Activated CD4-positive, alpha-beta T cell treated with anti-CD3 and anti-CD28 coated beads, Interleukin-2, amount 10 ng/mL, durations not matched to agents 7 days and 5 days (primary cell): Measurements from ENCODE around the gene ISYNA1. TPM values are rescaled to one million over a fixed set of nuclear protein-coding genes. Genes with fewer than 3 reads are reported as not detected.

Source experiments
- CTCF ChIA-PET: fragments of 350-600 bp; sonication (Branson Sonifier 250); formaldehyde crosslinking; loops from one replicate; lab custom pipeline; 2021; ENCODE audit warnings: antibody characterized with exemption; lab: Charles Lee
- POLR2A ChIA-PET: fragments of 350-600 bp; sonication (Branson Sonifier 250); formaldehyde crosslinking; loops from one replicate; lab custom pipeline; 2021; ENCODE audit warnings: antibody characterized with exemption; lab: Charles Lee
- DNase-seq: peaks from one replicate; pipeline ENCODE4 v3.0.0-alpha.2; 2020
- H3K27ac Mint-ChIP-seq: one replicate; pipeline ENCODE4 v1.8.0; 2021; ENCODE audit warnings: mild to moderate bottlenecking, moderate library complexity, mixed read lengths
- H3K27me3 Mint-ChIP-seq: one replicate; pipeline ENCODE4 v1.8.0; 2021; ENCODE audit warnings: mixed read lengths
- H3K36me3 Mint-ChIP-seq: one replicate; pipeline ENCODE4 v1.8.0; 2021; ENCODE audit warnings: low read depth, mixed read lengths
- H3K4me1 Mint-ChIP-seq: one replicate; pipeline ENCODE4 v1.8.0; 2021; ENCODE audit warnings: mixed read lengths
- H3K4me3 Mint-ChIP-seq: one replicate; pipeline ENCODE4 v1.8.0; 2021; ENCODE audit warnings: mild to moderate bottlenecking, moderate library complexity, mixed read lengths
- H3K9me3 Mint-ChIP-seq: one replicate; pipeline ENCODE4 v1.8.0; 2021; ENCODE audit warnings: mixed read lengths
- total RNA-seq, 2 experiments: library from RNA; stranded (reverse); gene quantifications; one replicate each; pipeline ENCODE4 v1.2.3, GENCODE V29; 2021

Gene ISYNA1
- total RNA-seq, 2 experiments from 2014 or later = 10.7 to 12.1 TPM

GRCh38 chr19:18440936-18441803, 3.2 kb upstream of the ISYNA1 start:
- H3K27me3 Mint-ChIP-seq = no peaks in the 10 kb centered on the region
- CTCF ChIA-PET = interaction anchor here (0.6 to 1.7 kb wide), 9 partner anchors 10 to 486 kb away, joined by 3 to 5 read pairs (median 4); partner anchors contain the start of gene SSBP4
- no peak for DNase-seq
- peaks cover 21% of the 10 kb centered on the region for H3K36me3 Mint-ChIP-seq
- peak overlapping the region; percentile 13 for H3K27ac Mint-ChIP-seq
- peaks cover 30% of the 10 kb centered on the region for H3K4me1 Mint-ChIP-seq
- H3K4me3 Mint-ChIP-seq = no peak overlapping the region
- POLR2A ChIA-PET = interaction anchor here (0.7 kb wide), 1 partner anchor 392 kb away, joined by 4 read pairs; no protein-coding TSS in a partner anchor
- peaks cover 3% of the 10 kb centered on the region for H3K9me3 Mint-ChIP-seq

GRCh38 chr19:18440415-18440877, 2.5 kb upstream of the ISYNA1 start:
- CTCF ChIA-PET = interaction anchor here (0.6 to 1.7 kb wide), 12 partner anchors 9 to 487 kb away, joined by 3 to 5 read pairs (median 4); partner anchors contain the start of gene SSBP4
- Mint-ChIP-seq H3K36me3 (peaks cover 21% of the 10 kb centered on the region), H3K4me3 (no peak overlapping the region), H3K27ac (peak overlapping the region; percentile 72), H3K27me3 (no peaks in the 10 kb centered on the region), H3K9me3 (peaks cover 3% of the 10 kb centered on the region), H3K4me1 (peaks cover 33% of the 10 kb centered on the region)
- POLR2A ChIA-PET = interaction anchor here (0.7 kb wide), 1 partner anchor 392 kb away, joined by 4 read pairs; no protein-coding TSS in a partner anchor
- peak; percentile 43 for DNase-seq

- ChIA-PET CTCF (interaction anchor here (0.5 to 1.7 kb wide), 9 partner anchors 8 to 411 kb away, joined by 3 to 5 read pairs (median 4); partner anchors contain the start of gene SSBP4), POLR2A (no interaction called here)
- H3K36me3 Mint-ChIP-seq = peaks cover 24% of the 10 kb centered on the region
- no peak for DNase-seq
- H3K4me3 Mint-ChIP-seq = no peak overlapping the region
- H3K9me3 Mint-ChIP-seq = peaks cover 3% of the 10 kb centered on the region
- peaks cover 33% of the 10 kb centered on the region for H3K4me1 Mint-ChIP-seq
- peak overlapping the region; percentile 60 for H3K27ac Mint-ChIP-seq
- no peaks in the 10 kb centered on the region for H3K27me3 Mint-ChIP-seq
These were observed 1.9 kb upstream of the ISYNA1 start for GRCh38 chr19:18439910-18440237.

GRCh38 chr19:18439025-18439909, 1.3 kb upstream of the ISYNA1 start:
- Mint-ChIP-seq H3K27me3 (no peaks in the 10 kb centered on the region), H3K27ac (peak overlapping the region; percentile 60), H3K4me3 (no peak overlapping the region), H3K9me3 (peaks cover 3% of the 10 kb centered on the region), H3K4me1 (peaks cover 35% of the 10 kb centered on the region), H3K36me3 (peaks cover 24% of the 10 kb centered on the region)
- CTCF ChIA-PET = interaction anchor here (0.5 to 1.7 kb wide), 9 partner anchors 8 to 410 kb away, joined by 3 to 5 read pairs (median 4); partner anchors contain the start of gene SSBP4
- DNase-seq = no peak
- POLR2A ChIA-PET = no interaction called here

GRCh38 chr19:18438331-18439024, 545 bp upstream of the ISYNA1 start:
- Mint-ChIP-seq H3K27ac (no peak overlapping the region), H3K36me3 (peaks cover 19% of the 10 kb centered on the region), H3K4me1 (peaks cover 37% of the 10 kb centered on the region), H3K4me3 (no peak overlapping the region), H3K27me3 (no peaks in the 10 kb centered on the region), H3K9me3 (peaks cover 3% of the 10 kb centered on the region)
- no peak for DNase-seq
- ChIA-PET CTCF (interaction anchor here (0.6 kb wide), 2 partner anchors 20 to 59 kb away, joined by 3 to 4 read pairs; no protein-coding TSS in a partner anchor), POLR2A (no interaction called here)

- Mint-ChIP-seq H3K4me3 (peak overlapping the region; percentile 64), H3K4me1 (peaks cover 34% of the 10 kb centered on the region), H3K27ac (peak overlapping the region; percentile 54), H3K36me3 (peaks cover 15% of the 10 kb centered on the region), H3K9me3 (no peaks in the 10 kb centered on the region), H3K27me3 (no peaks in the 10 kb centered on the region)
- CTCF ChIA-PET = no interaction called here
- POLR2A ChIA-PET = interaction anchor here (0.6 kb wide), 1 partner anchor 23 kb away, joined by 3 read pairs; no protein-coding TSS in a partner anchor
- peak; percentile 73 for DNase-seq
These were observed 1.1 kb downstream of the ISYNA1 start for GRCh38 chr19:18436671-18437490.

- Mint-ChIP-seq H3K36me3 (peaks cover 18% of the 10 kb centered on the region), H3K4me3 (peak overlapping the region; percentile 55), H3K27me3 (no peaks in the 10 kb centered on the region), H3K4me1 (peaks cover 31% of the 10 kb centered on the region), H3K27ac (no peak overlapping the region), H3K9me3 (no peaks in the 10 kb centered on the region)
- ChIA-PET POLR2A (no interaction called here), CTCF (interaction anchor here (0.6 to 2.8 kb wide), 3 partner anchors 15 to 17 kb away, joined by 3 to 7 read pairs (median 7); partner anchors contain the start of gene SSBP4)
- no peak for DNase-seq
These were observed 1.9 kb downstream of the ISYNA1 start for GRCh38 chr19:18435842-18436670.

- no peaks in the 10 kb centered on the region for H3K27me3 Mint-ChIP-seq
- DNase-seq = no peak
- H3K27ac Mint-ChIP-seq = no peak overlapping the region
- ChIA-PET POLR2A (no interaction called here), CTCF (interaction anchor here (1.0 to 2.8 kb wide), 5 partner anchors 10 to 478 kb away, joined by 3 to 7 read pairs (median 6); partner anchors contain the start of gene SSBP4)
- H3K9me3 Mint-ChIP-seq = no peaks in the 10 kb centered on the region
- H3K4me1 Mint-ChIP-seq = peaks cover 28% of the 10 kb centered on the region
- H3K36me3 Mint-ChIP-seq = peaks cover 18% of the 10 kb centered on the region
- no peak overlapping the region for H3K4me3 Mint-ChIP-seq
These were observed 2.6 kb downstream of the ISYNA1 start for GRCh38 chr19:18435178-18435841.

GRCh38 chr19:18434411-18435175, 3.3 kb downstream of the ISYNA1 start:
- Mint-ChIP-seq H3K36me3 (peaks cover 18% of the 10 kb centered on the region), H3K4me1 (peaks cover 32% of the 10 kb centered on the region), H3K27me3 (no peaks in the 10 kb centered on the region), H3K27ac (no peak overlapping the region), H3K9me3 (no peaks in the 10 kb centered on the region), H3K4me3 (no peak overlapping the region)
- CTCF ChIA-PET = interaction anchor here (1.0 to 2.8 kb wide), 5 partner anchors 9 to 479 kb away, joined by 3 to 7 read pairs (median 6); partner anchors contain the start of gene SSBP4
- DNase-seq = no peak
- POLR2A ChIA-PET = interaction anchor here (0.7 kb wide), 1 partner anchor 155 kb away, joined by 3 read pairs; no protein-coding TSS in a partner anchor
